Upper lobe of left lung (tissue), 6 donors: ENCODE results near the gene ZNF846. TPM values are rescaled to one million over a fixed set of nuclear protein-coding genes. Genes with fewer than 3 reads are reported as not detected.
"Not testable (repeated sequence)": the region's sequence is repeated elsewhere in the genome, so short reads cannot be mapped to it uniquely, and the experiment has no call there.

Experiments used
- ATAC-seq, 2 donors: fragments of 200-7000 bp; cut with Tn5 transposase; one replicate each; pipeline ENCODE4 v1.9.1; 2022; ENCODE audit warnings: mild to moderate bottlenecking in 2 of 2, moderate library complexity in 2 of 2; ENCODE audit not compliant: low FRiP score in 2 of 2
- DNase-seq, 2 donors: peaks; one replicate each; pipeline ENCODE4 v3.0.0-alpha.2; 2019 to 2020
- H3K27ac ChIP-seq, 4 donors: fragments of 200-600 bp; sonication (generic); one replicate each; pipeline ENCODE4 v1.5.1; 2016 to 2019
- H3K27me3 ChIP-seq, 4 donors: fragments of 200-600 bp; sonication (generic); one replicate each; pipeline ENCODE4 v1.5.1; 2017 to 2019
- H3K36me3 ChIP-seq, 4 donors: fragments of 200-600 bp; sonication (generic); one replicate each; pipeline ENCODE4 v1.5.1; 2016 to 2019
- H3K4me1 ChIP-seq, 4 donors: fragments of 200-600 bp; sonication (generic); one replicate each; pipeline ENCODE4 v1.5.1; 2018 to 2019
- H3K4me3 ChIP-seq, 4 donors: fragments of 200-600 bp; sonication (generic); one replicate each; pipeline ENCODE4 v1.5.1; 2017 to 2019; ENCODE audit warnings: mild to moderate bottlenecking in 2 of 4, moderate library complexity in 1 of 4
- H3K9me3 ChIP-seq, 4 donors: fragments of 200-600 bp; sonication (generic); one replicate each; pipeline ENCODE4 v1.5.1; 2018 to 2019
- CTCF ChIP-seq, 6 experiments: fragments of 450-650 bp in 4 of 6; fragments of 200-600 bp in 2 of 6; sonication (generic) in 2 of 6; IDR thresholded peaks; one replicate each; pipeline ENCODE4 v1.5.1; 2016 to 2019; ENCODE audit warnings: antibody characterized with exemption in 6 of 6
- EP300 ChIP-seq, 4 donors: sonication (generic); formaldehyde crosslinking; IDR thresholded peaks; one replicate each; pipeline ENCODE4 v1.5.1; 2017; ENCODE audit warnings: antibody characterized with exemption in 4 of 4, control low read depth in 2 of 4
- POLR2A ChIP-seq, 4 donors: fragments of 450-650 bp; IDR thresholded peaks; one replicate each; pipeline ENCODE4 v1.5.1; 2016 to 2017; ENCODE audit warnings: antibody characterized with exemption in 4 of 4, mild to moderate bottlenecking in 2 of 4
- POLR2AphosphoS5 ChIP-seq, 2 donors: sonication (generic); formaldehyde crosslinking; IDR thresholded peaks; one replicate each; pipeline ENCODE4 v1.5.1; 2017; ENCODE audit warnings: antibody characterized with exemption in 2 of 2
- WGBS, 2 donors: methylation state at CpG; one replicate each; pipeline ENCODE4 v1.1.5; 2017 to 2018; 5-methylcytosine and 5-hydroxymethylcytosine counted together
- total RNA-seq, 6 donors: library from RNA; depleted of rRNA in 4 of 6; stranded (reverse); fragments of >200 nt in 4 of 6; gene quantifications; one replicate each; pipeline versions ENCODE4 v1.1.0 to v1.2.1, GENCODE V29; 2016 to 2021
- donor health status: DM: no; HTN: no; CAD: no; lungs with moderate emphysema.
- donor health status: DM: no; HTN: yes; CAD: no; lungs with severe emphysema.

ZNF846 gene
- total RNA-seq, 6 donors from 2014 or later = 5.6 to 36.7 (median 15.0) TPM

GRCh38 chr19:9741476-9742171, 26.9 kb downstream of the ZNF846 start:
- 86 to 91% methylated on average over 5 of the region's 5 CpGs for WGBS, 2 donors
- H3K4me3 ChIP-seq = no peak overlapping the region
- DNase-seq (no peak), ATAC-seq (no peak)
- no peaks in the 10 kb centered on the region for H3K4me1 ChIP-seq
- H3K27ac ChIP-seq = peak overlapping the region in 1 of 4 donors; percentile 14
- H3K36me3 ChIP-seq = no peaks in the 10 kb centered on the region
- TF ChIP-seq POLR2A (IDR thresholded peaks at IDR 0.05) (no peak), EP300 (IDR thresholded peaks at IDR 0.05) (no peak), POLR2AphosphoS5 (IDR thresholded peaks at IDR 0.05) (no peak), CTCF (IDR thresholded peaks at IDR 0.05) (no peak)
- no peaks in the 10 kb centered on the region for H3K27me3 ChIP-seq
- H3K9me3 ChIP-seq = no peaks in the 10 kb centered on the region

- no peak overlapping the region for H3K27ac ChIP-seq
- no peaks in the 10 kb centered on the region for H3K4me1 ChIP-seq
- no peak overlapping the region for H3K4me3 ChIP-seq
- whole genome bisulfite sequencing, 2 donors = 94 to 96% methylated on average over 10 of the region's 10 CpGs
- peak in 1 of 2 donors; percentile 26 for ATAC-seq
- DNase-seq = peak in 1 of 2 donors; percentile 20
- no peaks in the 10 kb centered on the region for H3K9me3 ChIP-seq
- TF ChIP-seq POLR2A (IDR thresholded peaks at IDR 0.05) (no peak), POLR2AphosphoS5 (IDR thresholded peaks at IDR 0.05) (no peak)
- H3K27me3 ChIP-seq = no peaks in the 10 kb centered on the region
- H3K36me3 ChIP-seq = no peaks in the 10 kb centered on the region
Observed at GRCh38 chr19:9735986-9736385, 32.6 kb downstream of the ZNF846 start.

GRCh38 chr19:9730056-9730455, 38.5 kb downstream of the ZNF846 start:
- ATAC-seq, H3K4me3 ChIP-seq, H3K27me3 ChIP-seq, H3K27ac ChIP-seq, H3K9me3 ChIP-seq, H3K36me3 ChIP-seq, H3K4me1 ChIP-seq: not testable (repeated sequence)
- DNase-seq = peak in 1 of 2 donors; percentile 52
- 90 to 93% methylated on average over 5 to 10 of the region's 10 CpGs for WGBS, 2 donors

- Histone ChIP-seq H3K27ac (no peak overlapping the region), H3K9me3 (peaks cover 0 to 2% (median 0%) of the 10 kb centered on the region in 4 donors), H3K27me3 (no peaks in the 10 kb centered on the region), H3K4me3 (no peak overlapping the region), H3K4me1 (peaks cover 0 to 4% (median 0%) of the 10 kb centered on the region in 4 donors), H3K36me3 (no peaks in the 10 kb centered on the region)
- WGBS, 2 donors = 49 to 66% methylated on average over 4 of the region's 4 CpGs
- TF ChIP-seq CTCF (IDR thresholded peaks at IDR 0.05) (no peak), POLR2AphosphoS5 (IDR thresholded peaks at IDR 0.05) (no peak), EP300 (IDR thresholded peaks at IDR 0.05) (no peak), POLR2A (IDR thresholded peaks at IDR 0.05) (no peak)
- DNase-seq (no peak), ATAC-seq (no peak)
Observed at GRCh38 chr19:9729162-9729561, 39.4 kb downstream of the ZNF846 start.

GRCh38 chr19:9727644-9728043, 40.9 kb downstream of the ZNF846 start:
- ATAC-seq (no peak), DNase-seq (no peak)
- no peak overlapping the region for H3K4me3 ChIP-seq
- TF ChIP-seq EP300 (IDR thresholded peaks at IDR 0.05) = no peak
- no peak for TF ChIP-seq POLR2A (IDR thresholded peaks at IDR 0.05)
- no peak for TF ChIP-seq CTCF (IDR thresholded peaks at IDR 0.05)
- no peak for TF ChIP-seq POLR2AphosphoS5 (IDR thresholded peaks at IDR 0.05)
- no peak overlapping the region for H3K27ac ChIP-seq
- no peaks in the 10 kb centered on the region for H3K36me3 ChIP-seq
- WGBS, 2 donors = 73 to 77% methylated on average over 3 of the region's 3 CpGs
- H3K4me1 ChIP-seq = peaks cover 0 to 4% (median 0%) of the 10 kb centered on the region in 4 donors
- H3K9me3 ChIP-seq = peaks cover 0 to 7% (median 1%) of the 10 kb centered on the region in 4 donors
- no peaks in the 10 kb centered on the region for H3K27me3 ChIP-seq
